ENCODE results near the gene CRY1. TPM values are rescaled to one million over a fixed set of nuclear protein-coding genes. Genes with fewer than 3 reads are reported as not detected.
A peak's percentile ranks its signal among the peaks of the same experiment; 100 is the strongest.
"Not testable (repeated sequence)": the region's sequence is repeated elsewhere in the genome, so short reads cannot be mapped to it uniquely, and the experiment has no call there.

Gene CRY1
- total RNA-seq, 1 experiment from 2014 or later: 47.4 TPM

DNA sequence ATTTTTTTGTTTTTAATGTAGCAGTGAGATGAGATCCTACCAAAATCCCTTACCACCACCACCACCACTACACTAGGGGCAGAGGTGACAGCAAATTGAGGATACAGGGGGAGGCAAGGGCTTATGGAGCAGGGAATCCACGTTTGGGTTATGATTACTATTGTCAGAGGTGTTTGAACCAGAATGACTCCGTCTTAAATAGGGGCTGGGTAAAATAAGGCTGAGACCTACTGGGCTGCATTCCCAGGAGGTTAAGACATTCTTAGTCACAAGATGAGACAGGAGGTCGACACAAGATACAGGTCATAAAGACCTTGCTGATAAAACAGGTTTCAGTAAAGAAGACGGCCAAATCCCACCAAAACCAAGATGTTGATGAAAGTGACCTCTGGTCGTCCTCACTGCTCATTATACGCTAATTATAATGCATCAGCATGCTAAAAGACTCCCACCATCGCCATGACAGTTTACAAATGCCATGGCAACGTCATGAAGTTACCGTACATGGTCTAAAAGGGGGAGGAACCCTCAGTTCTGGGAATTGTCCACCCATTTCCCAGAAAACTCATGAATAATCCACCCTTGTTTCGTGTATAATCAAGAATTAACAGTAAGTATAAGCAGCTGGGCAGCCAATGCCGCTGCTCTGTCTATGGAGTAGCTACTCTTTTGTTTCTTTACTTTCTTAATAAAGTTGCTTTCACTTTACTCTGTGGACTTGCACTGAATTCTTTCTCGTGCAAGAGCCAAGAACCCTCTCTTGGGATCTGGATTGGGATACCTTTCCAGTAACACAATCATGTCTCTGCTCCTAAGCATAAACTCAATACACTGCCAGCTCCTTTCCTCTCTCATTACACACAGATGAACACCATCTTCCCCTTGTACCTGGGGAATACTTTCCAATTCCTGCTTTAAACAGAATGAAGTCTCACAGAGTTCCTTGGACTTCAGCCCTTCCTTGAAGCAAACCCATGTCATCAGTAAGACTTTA is 16.7 kb upstream of the CRY1 start:
- no peak for DNase-seq (ENCODE audit: extremely low read depth, low read depth)

DNA sequence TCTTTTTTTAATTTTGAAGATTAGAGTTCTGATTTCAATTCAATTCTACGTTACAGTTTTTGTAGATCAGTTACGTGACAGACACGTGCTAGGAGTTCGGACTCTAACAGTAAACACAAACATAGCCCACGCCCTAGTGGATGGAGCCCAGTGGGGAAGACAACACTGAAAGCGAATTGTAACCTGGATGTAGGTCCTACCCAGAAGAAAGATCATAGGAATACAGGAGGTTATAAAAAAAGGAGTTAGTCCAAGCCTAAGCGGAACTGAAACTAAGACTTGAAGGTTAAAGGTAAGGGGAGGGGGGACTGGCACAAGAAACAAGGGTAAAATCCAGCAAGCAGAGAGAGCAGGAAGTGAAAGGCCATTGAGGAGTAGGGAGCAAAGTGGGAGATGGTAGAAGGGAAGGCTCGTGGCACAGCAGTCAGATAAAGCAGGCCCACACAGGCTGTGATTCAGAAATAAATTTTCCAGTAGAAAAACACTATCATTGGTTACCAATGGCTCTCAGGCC is 15.7 kb upstream of the CRY1 start:
- DNase-seq (ENCODE audit: extremely low read depth, low read depth): no peak

DNA sequence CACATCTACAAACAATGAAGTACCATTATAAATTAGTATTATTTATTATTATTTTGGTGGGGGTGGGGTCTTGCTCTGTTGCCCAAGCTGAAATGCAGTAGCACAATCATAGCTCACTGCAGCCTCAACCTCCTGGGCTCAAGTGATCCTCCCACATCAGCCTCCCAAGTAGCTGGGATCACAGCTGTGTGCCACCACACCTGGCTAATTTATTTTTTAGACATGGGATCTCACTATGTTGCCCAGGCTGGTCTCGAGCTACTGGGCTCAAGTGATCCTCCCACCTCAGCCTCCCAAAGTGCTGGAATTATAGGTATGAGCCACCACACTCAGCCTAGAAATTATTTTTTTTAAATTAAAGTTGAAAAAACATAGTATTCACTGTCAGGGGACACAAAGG is 15.0 kb upstream of the CRY1 start:
- not testable (repeated sequence) for DNase-seq (ENCODE audit: extremely low read depth, low read depth)

DNA sequence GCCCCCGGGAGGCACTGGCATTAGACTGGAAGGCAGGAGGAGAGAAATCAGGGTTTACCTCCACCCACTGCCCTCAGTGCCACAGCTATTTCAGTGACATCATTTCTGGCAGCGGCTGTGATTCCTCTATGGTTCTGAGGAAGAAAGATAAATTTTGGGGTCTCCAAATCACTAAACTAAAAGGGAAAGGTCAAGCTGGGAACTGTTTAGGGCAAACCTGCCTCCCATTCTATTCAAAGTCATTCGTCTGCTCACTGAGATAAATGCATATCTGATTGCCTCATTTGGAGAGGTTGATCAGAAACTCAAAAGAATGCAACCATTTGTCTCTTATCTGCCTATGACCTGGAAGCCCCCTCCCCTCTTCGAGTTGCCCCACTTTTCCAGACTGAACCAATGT is 14.0 kb upstream of the CRY1 start:
- no peak for DNase-seq (ENCODE audit: extremely low read depth, low read depth)

DNA sequence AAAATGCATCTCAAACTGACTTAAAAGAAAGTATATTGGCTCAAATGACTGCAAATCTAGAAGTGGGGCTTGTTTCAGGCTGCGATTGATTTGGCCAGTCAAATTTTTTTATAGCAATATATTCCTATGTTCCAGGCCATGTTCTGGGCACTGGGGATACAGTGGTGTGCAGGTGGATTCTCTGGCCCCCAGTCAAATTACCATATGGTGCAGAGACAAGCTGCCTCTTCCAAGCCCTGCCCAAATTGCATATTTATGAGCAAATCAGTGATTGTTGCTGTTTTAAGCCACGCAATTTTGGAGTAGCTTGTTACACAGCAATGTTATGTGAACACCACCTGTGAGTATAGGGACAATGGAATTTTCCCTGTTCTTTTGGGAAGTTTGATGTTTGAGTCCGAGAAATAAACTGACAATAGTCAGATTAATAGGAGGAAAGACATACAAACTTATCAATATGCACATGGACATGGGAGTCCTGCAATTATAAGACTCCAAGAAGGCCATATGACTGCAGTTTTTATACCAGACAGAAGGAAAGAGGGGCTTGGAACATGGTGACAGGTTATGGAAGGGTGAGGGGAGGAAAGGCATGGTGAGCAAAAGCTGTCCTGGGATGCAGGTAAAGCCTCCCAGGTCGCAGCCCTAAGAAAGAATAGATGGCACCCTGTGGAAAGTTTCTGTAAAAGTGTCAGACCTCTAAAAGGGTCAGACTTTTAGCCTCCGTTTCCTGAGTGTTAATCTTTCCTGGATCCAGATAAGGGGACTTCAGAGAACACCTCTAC is 13.1 kb upstream of the CRY1 start:
- no peak for DNase-seq (ENCODE audit: extremely low read depth, low read depth)

DNA sequence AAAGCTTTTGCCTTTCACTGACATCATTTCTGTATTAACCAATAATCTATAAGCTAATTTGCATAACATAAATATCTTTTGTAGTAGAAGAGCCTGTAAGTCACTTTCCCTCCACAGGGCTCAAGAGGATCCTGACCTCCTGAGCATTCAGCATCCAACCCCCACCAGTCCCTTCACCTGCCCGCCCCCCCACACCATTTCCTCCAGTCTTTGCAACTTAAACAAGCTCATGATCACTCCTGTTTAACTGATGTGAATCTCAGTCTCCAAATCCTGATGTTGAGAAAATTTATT is 12.0 kb upstream of the CRY1 start:
- DNase-seq (ENCODE audit: extremely low read depth, low read depth): no peak

DNA sequence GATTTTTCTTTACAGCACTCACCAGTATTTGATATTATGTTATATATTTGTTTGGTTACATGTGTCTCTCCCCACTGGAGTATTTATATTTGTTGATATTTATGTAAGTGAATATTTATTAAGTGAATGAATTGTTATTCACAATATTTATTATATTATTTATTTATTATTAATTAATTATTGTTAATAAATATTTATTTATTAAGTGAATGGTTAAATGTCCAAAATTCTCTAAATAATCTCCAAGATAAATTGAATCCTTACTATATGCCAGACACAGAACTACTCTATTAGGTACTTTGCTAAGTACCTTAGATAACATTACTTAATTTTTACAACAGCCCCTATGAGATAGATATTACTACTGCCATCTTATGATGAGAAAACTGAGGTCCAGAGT is 10.2 kb upstream of the CRY1 start:
- DNase-seq (ENCODE audit: extremely low read depth, low read depth): no peak

DNA sequence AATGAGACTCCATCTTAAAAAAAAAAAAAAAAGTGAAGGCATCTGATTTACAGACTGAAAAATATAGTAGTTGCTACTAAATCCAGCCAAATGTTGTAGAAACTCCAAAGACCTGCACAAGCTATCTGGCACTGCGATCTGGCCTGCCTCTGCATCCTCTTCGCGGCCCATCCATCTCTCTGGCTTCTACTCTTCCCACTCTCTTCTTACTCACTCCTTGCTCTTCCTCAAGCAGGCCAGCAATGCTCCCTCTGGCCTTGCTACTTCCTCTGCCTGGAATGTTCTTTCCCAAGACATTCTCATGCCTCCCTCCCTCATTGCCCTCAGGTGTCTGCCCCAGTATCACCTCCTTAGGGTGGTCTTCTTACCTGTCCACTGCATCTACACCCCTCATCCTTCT is 9.7 kb upstream of the CRY1 start:
- DNase-seq (ENCODE audit: extremely low read depth, low read depth): no peak

DNA sequence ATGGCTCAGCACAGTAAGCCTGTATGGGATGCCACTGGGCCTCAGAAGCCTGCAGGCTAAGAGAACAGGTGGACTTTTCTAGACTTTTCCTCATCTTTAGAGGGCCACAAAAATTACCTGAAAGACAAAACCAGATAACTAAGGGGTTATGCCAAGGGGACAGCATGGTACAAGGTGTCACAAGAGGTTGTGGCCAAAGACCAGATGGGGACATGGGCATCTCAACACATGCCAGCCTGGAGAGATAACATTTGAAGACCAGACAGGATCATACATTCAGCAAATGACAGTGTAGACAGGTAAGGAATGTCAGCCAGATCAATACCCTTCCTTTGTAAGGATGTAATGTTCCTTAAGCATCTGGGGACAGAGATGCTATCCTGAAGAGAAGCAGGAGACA is 8.9 kb upstream of the CRY1 start:
- DNase-seq (ENCODE audit: extremely low read depth, low read depth): no peak

DNA sequence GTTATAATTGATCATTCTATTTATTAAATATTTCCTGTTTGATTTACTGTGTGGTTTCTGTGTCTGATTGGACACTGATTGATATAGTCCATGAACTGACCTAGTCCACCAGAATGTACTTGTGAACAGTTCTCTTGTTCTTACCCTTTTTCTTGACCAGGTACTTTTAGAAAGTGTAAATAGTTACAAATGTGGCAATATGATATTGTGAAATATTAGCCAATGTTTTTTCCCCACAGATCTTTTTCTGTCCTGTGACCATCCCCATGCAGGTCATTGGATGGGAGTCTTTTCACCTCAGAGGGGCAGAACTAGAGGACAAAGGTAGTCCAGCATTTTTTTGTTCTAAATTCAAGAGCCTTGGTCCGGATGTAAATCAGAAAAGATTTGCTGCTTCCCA is 8.3 kb upstream of the CRY1 start:
- no peak for DNase-seq (ENCODE audit: extremely low read depth, low read depth)

DNA sequence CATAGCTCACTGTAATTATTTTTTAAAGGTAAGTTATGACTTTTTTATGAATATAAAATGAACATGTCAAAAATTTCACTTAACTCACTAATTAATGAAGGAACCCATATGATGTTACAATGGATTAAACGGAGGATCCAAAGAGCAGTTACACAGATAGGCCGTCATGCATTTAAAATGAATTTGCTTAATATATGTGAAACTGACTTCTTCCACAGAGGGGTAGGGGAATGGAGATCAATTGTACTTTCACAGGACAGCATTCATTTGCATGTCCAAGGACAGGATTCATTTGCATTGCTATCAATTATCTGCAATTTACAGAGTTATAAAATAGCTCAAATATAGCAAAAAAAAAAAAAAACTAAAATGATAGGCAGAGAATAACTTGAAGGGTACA is 6.6 kb upstream of the CRY1 start:
- DNase-seq (ENCODE audit: extremely low read depth, low read depth): no peak

DNA sequence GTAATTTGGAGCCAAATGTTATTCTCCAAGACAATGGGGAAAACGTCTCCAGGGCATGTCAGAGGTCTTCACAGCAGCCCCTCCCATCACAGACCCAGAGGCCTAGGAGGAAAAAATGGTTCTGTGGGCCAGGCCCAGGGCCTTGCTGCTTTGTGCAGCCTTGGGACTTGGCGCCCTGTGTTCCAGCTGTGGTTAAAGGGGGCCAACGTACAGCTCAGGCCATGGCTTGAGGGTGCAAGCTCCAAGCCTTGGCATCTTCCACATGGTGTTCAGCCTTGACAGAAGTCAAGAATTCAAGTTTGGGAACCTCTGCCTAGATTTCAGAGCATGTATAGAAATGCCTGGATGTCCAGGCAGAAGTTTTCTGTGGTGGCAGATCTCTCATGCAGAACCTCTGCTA is 3.2 kb upstream of the CRY1 start:
- DNase-seq (ENCODE audit: extremely low read depth, low read depth): no peak

DNA sequence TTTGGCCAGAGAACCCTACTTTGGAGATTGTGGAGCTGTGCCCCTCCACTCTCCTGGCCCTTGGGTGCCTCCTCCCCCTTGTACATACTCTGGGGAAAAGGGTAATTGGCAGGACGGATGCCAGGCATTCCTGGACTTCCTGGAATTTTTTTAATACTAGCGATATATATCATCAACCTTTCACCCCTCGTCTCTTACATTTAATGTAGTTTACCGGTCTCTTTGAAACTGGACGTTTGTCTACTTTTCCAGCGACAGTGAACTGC is 767 bp upstream of the CRY1 start:
- peak; percentile 64 for DNase-seq (ENCODE audit: extremely low read depth, low read depth)

DNA sequence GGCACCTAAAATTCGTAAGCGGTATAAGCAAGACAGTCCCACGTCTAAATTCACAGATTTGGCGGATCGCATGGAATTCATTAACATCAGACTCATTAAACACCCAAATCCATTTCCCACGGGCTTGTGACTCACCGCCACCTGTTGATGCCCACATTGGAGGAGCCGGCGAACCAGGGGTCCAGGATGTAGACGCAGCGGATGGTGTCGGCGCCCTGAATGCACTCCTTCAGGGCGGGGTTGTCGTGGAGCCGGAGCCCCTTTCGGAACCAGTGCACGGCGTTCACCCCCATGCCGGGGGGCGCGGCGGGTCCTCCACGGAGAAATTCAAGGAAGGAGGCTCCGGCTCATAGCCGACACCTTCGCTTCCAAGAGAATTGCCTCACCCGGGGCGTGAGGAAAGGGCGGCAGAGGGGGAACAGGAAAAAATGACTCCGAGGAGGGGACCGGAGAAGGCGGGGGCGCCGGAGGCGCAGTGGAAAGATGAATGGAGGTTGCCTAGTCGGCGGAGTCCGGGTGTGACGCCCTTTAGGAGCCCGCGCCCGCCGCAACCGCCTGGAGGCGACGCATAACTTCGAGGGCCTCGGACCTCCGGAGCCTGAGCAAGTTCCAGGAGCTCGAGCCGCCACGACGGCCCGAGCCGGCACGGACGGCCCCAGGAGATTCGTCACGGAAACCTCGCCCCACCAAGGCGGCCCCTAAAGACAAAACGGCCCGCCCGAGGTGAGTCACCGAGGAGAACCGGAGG is 506 bp downstream of the CRY1 start:
- DNase-seq (ENCODE audit: extremely low read depth, low read depth): peak; percentile 15

DNA sequence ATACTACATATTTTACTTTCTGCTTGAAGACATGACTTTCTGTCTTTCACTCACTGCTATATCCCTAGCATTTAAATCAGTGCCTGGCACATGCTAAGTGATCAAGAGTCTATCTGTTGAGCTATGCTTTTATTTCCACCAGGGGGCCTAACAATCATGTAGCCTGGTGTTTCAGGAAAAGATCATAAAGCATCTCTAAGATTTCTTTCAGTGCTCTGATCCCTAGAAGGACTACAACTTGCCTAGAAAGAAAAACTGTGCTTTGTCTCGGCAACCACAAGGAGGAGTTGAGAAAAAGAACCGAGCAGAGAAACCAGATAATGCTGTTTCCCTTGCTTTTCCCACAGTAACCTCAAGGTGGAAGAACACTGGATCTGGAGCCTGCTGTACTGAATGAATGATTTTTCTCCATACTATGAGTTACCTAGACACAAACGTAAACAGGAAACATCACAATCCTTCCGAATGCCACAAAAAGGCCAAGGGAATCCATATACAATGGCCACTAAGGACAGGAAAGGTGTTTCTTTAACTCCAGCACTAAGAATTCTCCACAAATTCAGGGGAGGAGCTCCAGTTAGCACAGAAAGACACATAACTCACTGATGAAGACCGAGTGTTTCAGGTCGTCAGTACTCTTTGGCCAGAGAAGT is 1.2 kb downstream of the CRY1 start:
- peak; percentile 92 for DNase-seq (ENCODE audit: extremely low read depth, low read depth)

DNA sequence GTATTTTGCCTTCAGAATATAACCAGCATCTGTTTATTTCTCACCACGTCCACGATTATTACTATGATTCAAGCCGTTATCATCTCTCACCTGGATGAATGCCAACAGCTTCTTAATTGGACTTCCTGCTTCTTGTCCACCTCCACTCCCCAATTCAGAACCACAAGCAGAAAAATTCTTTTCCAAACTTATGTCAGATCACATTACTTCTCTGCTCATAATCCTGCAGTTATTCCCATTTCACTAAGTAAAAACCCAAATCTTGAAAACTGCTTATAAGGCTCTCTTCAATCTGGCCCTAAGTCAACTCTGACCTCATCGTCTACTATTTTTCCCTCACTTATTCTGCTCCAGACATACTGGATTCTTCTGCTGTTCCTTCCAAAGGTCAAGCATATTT is 2.0 kb downstream of the CRY1 start:
- DNase-seq (ENCODE audit: extremely low read depth, low read depth): peak; percentile 16

DNA sequence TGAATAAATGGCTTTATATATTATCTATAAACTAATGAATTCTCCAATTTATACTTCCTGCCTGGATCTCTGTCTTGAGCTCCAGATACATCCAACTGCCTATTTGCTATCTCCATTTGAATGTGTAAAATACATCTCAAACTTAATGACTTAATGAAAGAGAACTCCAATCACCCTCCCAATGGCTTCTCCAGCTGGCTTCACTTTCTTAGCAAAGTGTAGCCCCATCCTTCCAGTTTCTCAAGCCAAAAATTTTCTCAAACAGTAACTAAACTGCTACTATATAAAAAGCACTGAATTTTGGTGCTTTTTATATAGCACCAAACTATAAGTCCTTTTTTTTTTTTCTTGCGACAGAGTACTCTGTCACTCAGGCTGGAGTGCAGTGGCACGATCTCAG is 2.6 kb downstream of the CRY1 start:
- DNase-seq (ENCODE audit: extremely low read depth, low read depth): no peak

DNA sequence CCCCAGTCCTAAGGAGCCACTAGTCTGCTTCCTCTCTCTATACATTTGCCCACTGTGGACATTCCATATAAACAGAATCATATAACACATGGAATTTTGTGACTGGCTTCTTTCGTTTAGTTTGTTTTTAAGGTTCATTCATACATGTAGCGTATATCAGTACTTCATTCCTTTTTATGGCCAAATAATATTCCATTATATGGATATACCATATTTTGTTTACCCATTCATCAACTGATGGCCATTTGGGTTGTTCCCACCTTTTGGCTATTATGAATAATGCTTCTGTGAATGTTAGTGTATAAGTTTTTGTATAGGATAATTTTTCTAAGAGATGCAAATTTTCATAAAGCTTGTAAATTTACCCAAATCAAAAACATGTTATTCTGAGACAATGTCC is 4.4 kb downstream of the CRY1 start:
- no peak for DNase-seq (ENCODE audit: extremely low read depth, low read depth)

DNA sequence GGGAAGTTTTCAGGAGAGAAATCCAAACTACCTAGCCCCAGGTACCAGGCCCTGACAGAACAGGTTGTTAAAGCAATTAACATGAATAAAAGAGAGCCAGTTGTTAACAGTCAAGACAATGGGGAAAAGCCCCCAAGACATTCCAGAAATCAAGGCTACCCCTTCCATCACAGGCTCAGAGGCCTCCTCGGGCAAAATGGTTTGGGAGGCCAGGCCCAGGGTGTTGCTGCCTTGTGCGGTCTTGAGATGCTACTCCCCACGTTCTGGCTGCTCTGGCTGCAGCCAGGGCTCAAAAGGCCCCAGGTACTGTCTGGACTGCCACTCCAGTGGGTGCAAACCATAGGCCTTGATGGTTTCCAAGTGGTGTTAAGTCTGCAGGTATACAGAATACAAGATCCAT is 7.0 kb downstream of the CRY1 start:
- DNase-seq (ENCODE audit: extremely low read depth, low read depth): no peak

DNA sequence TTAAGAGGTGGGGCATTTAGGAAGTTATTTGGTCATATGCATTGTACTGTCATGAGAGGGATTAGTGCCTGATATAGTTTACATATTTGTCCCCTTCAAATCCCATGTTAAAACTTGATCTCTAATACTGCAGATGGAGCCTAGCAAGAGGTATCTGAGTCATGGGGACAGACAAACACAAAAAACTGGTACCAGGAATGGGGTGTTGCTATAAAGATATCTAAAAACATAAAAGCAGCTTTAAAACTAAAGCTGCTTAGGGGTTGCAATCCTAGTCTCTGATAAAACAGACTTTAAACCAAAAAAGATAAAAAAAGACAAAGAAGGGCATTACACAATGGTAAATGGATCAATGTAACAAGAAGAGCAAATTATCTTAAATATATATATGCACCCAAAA is 11.6 kb downstream of the CRY1 start:
- no peak for DNase-seq (ENCODE audit: extremely low read depth, low read depth)

DNA sequence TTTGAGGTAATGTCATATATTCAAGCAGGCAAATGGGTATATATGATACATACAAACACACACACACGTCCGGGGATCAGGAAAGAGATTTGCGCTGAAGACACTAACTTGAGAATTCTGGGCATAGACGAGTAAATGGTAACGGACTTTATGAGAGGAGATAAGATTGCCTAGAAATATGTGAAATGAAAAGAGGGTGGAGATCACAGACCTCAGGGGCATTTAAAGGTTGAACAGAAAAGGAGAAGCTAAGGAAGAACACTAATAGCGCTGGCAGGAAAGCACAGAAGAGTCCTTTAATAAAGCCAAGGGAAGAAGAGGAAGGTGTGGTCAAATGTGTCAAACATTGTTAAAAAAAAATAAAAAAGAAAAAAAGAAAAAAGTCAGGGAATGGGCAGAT is 13.1 kb downstream of the CRY1 start:
- no peak for DNase-seq (ENCODE audit: extremely low read depth, low read depth)

All from NCI-H460 (cell line).